ENCODE data around the gene PGM5. TPM values are rescaled to one million over a fixed set of nuclear protein-coding genes. Genes with fewer than 3 reads are reported as not detected.

Gene PGM5
- total and polyA plus RNA-seq, 11 donors, result 41.4 to 228 (median 175) TPM

GRCh38 chr9:68488126-68488525 is 131.7 kb downstream of the PGM5 start:
- ATAC-seq, result no peak
- 31 to 44% (median 39%) methylated on average over 2 of the region's 2 CpGs for WGBS, 4 donors
- Histone ChIP-seq H3K9me3 (peaks cover 0 to 15% (median 10%) of the 10 kb centered on the region in 12 donors), H3K27me3 (no peaks in the 10 kb centered on the region), H3K27ac (peak overlapping the region in 5 of 12 donors; percentile 31 to 43 (median 37)), H3K4me3 (no peak overlapping the region), H3K36me3 (peaks cover 0 to 69% (median 29%) of the 10 kb centered on the region in 9 donors), H3K4me1 (peaks cover 0 to 23% (median 10%) of the 10 kb centered on the region in 12 donors)
- TF ChIP-seq, protein P1, sequence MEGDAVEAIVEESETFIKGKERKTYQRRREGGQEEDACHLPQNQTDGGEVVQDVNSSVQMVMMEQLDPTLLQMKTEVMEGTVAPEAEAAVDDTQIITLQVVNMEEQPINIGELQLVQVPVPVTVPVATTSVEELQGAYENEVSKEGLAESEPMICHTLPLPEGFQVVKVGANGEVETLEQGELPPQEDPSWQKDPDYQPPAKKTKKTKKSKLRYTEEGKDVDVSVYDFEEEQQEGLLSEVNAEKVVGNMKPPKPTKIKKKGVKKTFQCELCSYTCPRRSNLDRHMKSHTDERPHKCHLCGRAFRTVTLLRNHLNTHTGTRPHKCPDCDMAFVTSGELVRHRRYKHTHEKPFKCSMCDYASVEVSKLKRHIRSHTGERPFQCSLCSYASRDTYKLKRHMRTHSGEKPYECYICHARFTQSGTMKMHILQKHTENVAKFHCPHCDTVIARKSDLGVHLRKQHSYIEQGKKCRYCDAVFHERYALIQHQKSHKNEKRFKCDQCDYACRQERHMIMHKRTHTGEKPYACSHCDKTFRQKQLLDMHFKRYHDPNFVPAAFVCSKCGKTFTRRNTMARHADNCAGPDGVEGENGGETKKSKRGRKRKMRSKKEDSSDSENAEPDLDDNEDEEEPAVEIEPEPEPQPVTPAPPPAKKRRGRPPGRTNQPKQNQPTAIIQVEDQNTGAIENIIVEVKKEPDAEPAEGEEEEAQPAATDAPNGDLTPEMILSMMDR (IDR thresholded peaks at IDR 0.05), result no peak
- TF ChIP-seq POLR2A (IDR thresholded peaks at IDR 0.05), result no peak
- intact Hi-C loops (cut with DNase I), result loop anchor here in 1 of 10 donors (10.0 kb wide), 1 partner anchor 57 kb away; the partner anchor contains the start of gene TMEM252
- DNase-seq, result no peak

- Histone ChIP-seq H3K4me1 (peaks cover 0 to 36% (median 21%) of the 10 kb centered on the region in 12 donors), H3K27ac (peak overlapping the region in 1 of 12 donors; percentile 37), H3K9me3 (peaks cover 0 to 15% (median 10%) of the 10 kb centered on the region in 12 donors), H3K4me3 (no peak overlapping the region), H3K27me3 (no peaks in the 10 kb centered on the region), H3K36me3 (peaks cover 0 to 58% (median 29%) of the 10 kb centered on the region in 9 donors)
- 84 to 93% (median 89%) methylated on average over 4 of the region's 4 CpGs for WGBS, 4 donors
- DNase-seq (no peak), ATAC-seq (no peak)
- TF ChIP-seq, protein P1 (IDR thresholded peaks at IDR 0.05), result no peak
- TF ChIP-seq POLR2A (IDR thresholded peaks at IDR 0.05), result no peak
- intact Hi-C loops (cut with DNase I), result loop anchor here in 2 of 10 donors (5.0 to 10.0 kb wide), 2 partner anchors 52 to 55 kb away; partner anchors contain the start of gene TMEM252 (in 1 of the 2)
Measured at GRCh38 chr9:68489646-68490045, 133.2 kb downstream of the PGM5 start.

- Histone ChIP-seq H3K27ac (peak overlapping the region in 6 of 12 donors; percentile 1 to 67 (median 52)), H3K4me3 (no peak overlapping the region), H3K9me3 (no peaks in the 10 kb centered on the region), H3K4me1 (peaks cover 0 to 67% (median 32%) of the 10 kb centered on the region in 12 donors), H3K27me3 (no peaks in the 10 kb centered on the region), H3K36me3 (peaks cover 0 to 28% (median 7%) of the 10 kb centered on the region in 9 donors)
- DNase-seq (no peak), ATAC-seq (peak in 2 of 4 donors; percentile 12 to 21)
- no peak for TF ChIP-seq POLR2A (IDR thresholded peaks at IDR 0.05)
- TF ChIP-seq, protein P1 (IDR thresholded peaks at IDR 0.05), result no peak
- WGBS, 4 donors, result 11 to 33% (median 27%) methylated on average over 6 of the region's 6 CpGs
- intact Hi-C loops (cut with DNase I), result loop anchor here in 1 of 10 donors (5.0 kb wide), 1 partner anchor 56 kb away; no protein-coding TSS in a partner anchor
Measured at GRCh38 chr9:68492806-68493205, 136.4 kb downstream of the PGM5 start.

- no peaks in the 10 kb centered on the region for H3K27me3 ChIP-seq
- H3K4me1 ChIP-seq, result peaks cover 0 to 64% (median 26%) of the 10 kb centered on the region in 12 donors
- no peak for DNase-seq
- H3K36me3 ChIP-seq, result peaks cover 0 to 22% (median 7%) of the 10 kb centered on the region in 9 donors
- no peak overlapping the region for H3K4me3 ChIP-seq
- H3K9me3 ChIP-seq, result no peaks in the 10 kb centered on the region
- peak overlapping the region in 5 of 12 donors; percentile 39 to 67 (median 62) for H3K27ac ChIP-seq
- ATAC-seq, result no peak
- intact Hi-C loops (cut with DNase I), result loop anchor here in 1 of 10 donors (5.0 kb wide), 1 partner anchor 56 kb away; no protein-coding TSS in a partner anchor
- TF ChIP-seq POLR2A (IDR thresholded peaks at IDR 0.05), result no peak
- TF ChIP-seq, protein P1 (IDR thresholded peaks at IDR 0.05), result no peak
Measured at GRCh38 chr9:68493541-68493940, 137.1 kb downstream of the PGM5 start.
